ENCODE data around the gene CORIN.

DNA sequence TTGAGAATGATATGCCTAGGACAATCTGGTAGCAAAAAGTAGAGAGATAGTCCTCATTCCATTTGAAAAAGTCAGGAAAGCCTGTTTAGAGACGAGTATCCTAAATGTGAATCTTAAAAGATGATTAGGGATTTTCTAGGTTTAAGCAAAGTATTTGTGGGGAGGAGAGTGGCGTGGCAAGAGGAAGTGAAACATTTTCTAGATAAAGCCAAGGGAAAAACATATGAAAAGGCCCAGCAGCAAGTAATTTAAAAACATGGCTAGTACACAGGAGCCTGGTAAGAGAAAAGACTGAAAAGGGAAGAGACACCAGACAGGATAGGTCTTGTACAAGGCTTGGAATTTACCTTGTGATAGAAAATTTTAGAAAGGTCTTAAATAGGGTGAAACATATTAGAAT is 45.9 kb downstream of the CORIN start:
- TF ChIP-seq, protein P1, sequence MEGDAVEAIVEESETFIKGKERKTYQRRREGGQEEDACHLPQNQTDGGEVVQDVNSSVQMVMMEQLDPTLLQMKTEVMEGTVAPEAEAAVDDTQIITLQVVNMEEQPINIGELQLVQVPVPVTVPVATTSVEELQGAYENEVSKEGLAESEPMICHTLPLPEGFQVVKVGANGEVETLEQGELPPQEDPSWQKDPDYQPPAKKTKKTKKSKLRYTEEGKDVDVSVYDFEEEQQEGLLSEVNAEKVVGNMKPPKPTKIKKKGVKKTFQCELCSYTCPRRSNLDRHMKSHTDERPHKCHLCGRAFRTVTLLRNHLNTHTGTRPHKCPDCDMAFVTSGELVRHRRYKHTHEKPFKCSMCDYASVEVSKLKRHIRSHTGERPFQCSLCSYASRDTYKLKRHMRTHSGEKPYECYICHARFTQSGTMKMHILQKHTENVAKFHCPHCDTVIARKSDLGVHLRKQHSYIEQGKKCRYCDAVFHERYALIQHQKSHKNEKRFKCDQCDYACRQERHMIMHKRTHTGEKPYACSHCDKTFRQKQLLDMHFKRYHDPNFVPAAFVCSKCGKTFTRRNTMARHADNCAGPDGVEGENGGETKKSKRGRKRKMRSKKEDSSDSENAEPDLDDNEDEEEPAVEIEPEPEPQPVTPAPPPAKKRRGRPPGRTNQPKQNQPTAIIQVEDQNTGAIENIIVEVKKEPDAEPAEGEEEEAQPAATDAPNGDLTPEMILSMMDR (IDR thresholded peaks at IDR 0.05; ENCODE audit: insufficient read depth, low read length, poor library complexity, severe bottlenecking), result no peak
- no peak for TF ChIP-seq EZH2phosphoT487 (conservative IDR thresholded peaks at IDR 0.05; ENCODE audit: low read length)
